ENCODE measurements around the gene HEG1. TPM values are rescaled to one million over a fixed set of nuclear protein-coding genes. Genes with fewer than 3 reads are reported as not detected.

HEG1 gene, protein sequence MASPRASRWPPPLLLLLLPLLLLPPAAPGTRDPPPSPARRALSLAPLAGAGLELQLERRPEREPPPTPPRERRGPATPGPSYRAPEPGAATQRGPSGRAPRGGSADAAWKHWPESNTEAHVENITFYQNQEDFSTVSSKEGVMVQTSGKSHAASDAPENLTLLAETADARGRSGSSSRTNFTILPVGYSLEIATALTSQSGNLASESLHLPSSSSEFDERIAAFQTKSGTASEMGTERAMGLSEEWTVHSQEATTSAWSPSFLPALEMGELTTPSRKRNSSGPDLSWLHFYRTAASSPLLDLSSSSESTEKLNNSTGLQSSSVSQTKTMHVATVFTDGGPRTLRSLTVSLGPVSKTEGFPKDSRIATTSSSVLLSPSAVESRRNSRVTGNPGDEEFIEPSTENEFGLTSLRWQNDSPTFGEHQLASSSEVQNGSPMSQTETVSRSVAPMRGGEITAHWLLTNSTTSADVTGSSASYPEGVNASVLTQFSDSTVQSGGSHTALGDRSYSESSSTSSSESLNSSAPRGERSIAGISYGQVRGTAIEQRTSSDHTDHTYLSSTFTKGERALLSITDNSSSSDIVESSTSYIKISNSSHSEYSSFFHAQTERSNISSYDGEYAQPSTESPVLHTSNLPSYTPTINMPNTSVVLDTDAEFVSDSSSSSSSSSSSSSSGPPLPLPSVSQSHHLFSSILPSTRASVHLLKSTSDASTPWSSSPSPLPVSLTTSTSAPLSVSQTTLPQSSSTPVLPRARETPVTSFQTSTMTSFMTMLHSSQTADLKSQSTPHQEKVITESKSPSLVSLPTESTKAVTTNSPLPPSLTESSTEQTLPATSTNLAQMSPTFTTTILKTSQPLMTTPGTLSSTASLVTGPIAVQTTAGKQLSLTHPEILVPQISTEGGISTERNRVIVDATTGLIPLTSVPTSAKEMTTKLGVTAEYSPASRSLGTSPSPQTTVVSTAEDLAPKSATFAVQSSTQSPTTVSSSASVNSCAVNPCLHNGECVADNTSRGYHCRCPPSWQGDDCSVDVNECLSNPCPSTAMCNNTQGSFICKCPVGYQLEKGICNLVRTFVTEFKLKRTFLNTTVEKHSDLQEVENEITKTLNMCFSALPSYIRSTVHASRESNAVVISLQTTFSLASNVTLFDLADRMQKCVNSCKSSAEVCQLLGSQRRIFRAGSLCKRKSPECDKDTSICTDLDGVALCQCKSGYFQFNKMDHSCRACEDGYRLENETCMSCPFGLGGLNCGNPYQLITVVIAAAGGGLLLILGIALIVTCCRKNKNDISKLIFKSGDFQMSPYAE (N-terminal part only)
- 40.9 and 48.9 TPM in 2 replicates for total RNA-seq

DNA sequence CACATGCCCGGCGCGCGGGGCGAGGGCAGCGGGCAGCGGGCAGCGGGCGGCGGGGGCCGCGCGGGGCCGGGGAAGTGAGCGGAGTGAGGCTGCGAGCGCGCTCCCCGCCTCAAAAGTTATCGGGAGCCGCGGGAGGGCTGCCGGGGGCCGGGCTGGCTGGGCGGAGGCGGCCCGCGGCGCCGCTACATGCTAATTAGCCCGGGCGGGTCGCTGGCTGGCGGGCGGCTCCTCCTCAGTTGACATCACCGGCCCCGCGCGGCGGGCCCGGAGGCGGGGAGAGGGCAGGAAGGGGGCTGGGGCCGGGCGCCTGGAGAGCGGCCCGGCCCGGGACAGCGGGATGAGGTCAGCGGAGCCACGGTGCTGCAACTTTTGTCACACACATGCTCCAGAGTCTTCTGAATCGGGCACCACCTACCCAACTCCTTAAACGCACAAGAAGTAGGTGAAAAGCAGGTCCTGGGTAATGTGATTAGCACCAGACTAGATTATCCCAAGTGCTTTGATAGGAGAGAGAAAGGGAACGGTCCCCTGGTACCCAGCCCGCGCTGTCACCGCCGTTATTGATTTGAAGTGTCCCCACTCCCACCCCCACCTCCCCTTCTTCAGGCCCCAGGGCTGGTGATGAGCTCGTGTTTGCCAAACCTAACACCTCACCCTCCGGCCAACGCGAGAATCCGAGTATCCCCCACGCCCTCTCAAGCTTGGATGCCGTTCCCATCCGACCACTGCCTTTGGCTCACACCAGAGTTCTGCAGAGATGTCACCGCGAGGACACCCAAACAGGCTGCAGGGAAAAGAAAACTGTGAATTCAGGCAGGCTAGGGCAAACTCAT is at the start of gene HEG1:
TSS of gene HEG1 (minus strand) at position 85 of the 833 bp plus-strand sequence. CDS start 107 bp downstream, outside the sequence.

GRCh38 chr3:124934577-124934976 is 121.2 kb downstream of the HEG1 start, which contains the start of gene MUC13:
TSS of gene MUC13 (minus strand) at chr3:124934751. CDS start at chr3:124934712, 39 bp downstream.

Other genes starting within 250 kb of the HEG1 start
- 67.3 and 71.8 TPM in 2 replicates for gene ITGB5, start 168.6 kb downstream of the HEG1 start, total RNA-seq
- not detected in 2 replicates for gene MUC13, start 121.2 kb downstream of the HEG1 start, total RNA-seq
- gene SLC12A8, start 156.8 kb upstream of the HEG1 start, total RNA-seq, result 4.8 and 6.2 TPM in 2 replicates